Endothelial cell of umbilical vein (primary cell): ENCODE measurements around the gene POLR1H. TPM values are rescaled to one million over a fixed set of nuclear protein-coding genes. Genes with fewer than 3 reads are reported as not detected.
"Not testable (repeated sequence)": the region's sequence is repeated elsewhere in the genome, so short reads cannot be mapped to it uniquely, and the experiment has no call there.

Source experiments
- BruUV-seq: library from RNA; stranded (reverse); fragments of 400-500 nt; replicated peaks from 2 replicates; lab custom pipeline; 2021; lab: Mats Ljungman, UMichigan
- CTCF ChIA-PET: fragments of 300-600, 350-600 bp; sonication (Branson Sonifier 250); formaldehyde crosslinking; loops from one replicate; lab custom pipeline; 2021; ENCODE audit warnings: antibody characterized with exemption, inconsistent platforms; lab: Charles Lee
- POLR2A ChIA-PET: fragments of 300-600, 350-600 bp; sonication (Branson Sonifier 250); formaldehyde crosslinking; loops from one replicate; lab custom pipeline; 2021; ENCODE audit warnings: antibody characterized with exemption, inconsistent platforms; lab: Charles Lee
- DNase-seq: peaks from one replicate; pipeline ENCODE4 v3.0.0-alpha.2; 2011; ENCODE audit warnings: low read depth, low spot score
- FAIRE-seq: peaks from 2 replicates; lab custom pipeline; 2011; peaks lifted over from hg19 to GRCh38; lab: Jason Lieb, UNC
- H2AFZ ChIP-seq: 2 replicates; pipeline ENCODE4 v1.6.0; 2012; ENCODE audit warnings: low read depth, low read length, control low read depth, inconsistent platforms
- H3K27ac ChIP-seq: 2 replicates; pipeline ENCODE4 v1.5.1; 2011; ENCODE audit warnings: low read depth, mild to moderate bottlenecking, control low read depth, low read length, moderate library complexity; ENCODE audit not compliant: insufficient read depth
- H3K27me3 ChIP-seq, 2 experiments: 2 replicates each; pipeline versions ENCODE4 v1.6.0 to v1.6.1; 2011; ENCODE audit warnings: low read length in 2 of 2, mixed read lengths in 1 of 2; ENCODE audit not compliant: control insufficient read depth in 2 of 2, insufficient read depth in 2 of 2
- H3K36me3 ChIP-seq, 2 experiments: 2 replicates in 1 of 2; 3 replicates in 1 of 2; pipeline ENCODE4 v1.5.1; 2011; ENCODE audit warnings: low read length in 2 of 2, mild to moderate bottlenecking in 1 of 2, moderate library complexity in 1 of 2; ENCODE audit not compliant: control insufficient read depth in 2 of 2, insufficient read depth in 2 of 2; ENCODE audit errors: extremely low read depth in 1 of 2
- H3K4me1 ChIP-seq: 3 replicates; pipeline ENCODE4 v1.5.1; 2011; ENCODE audit warnings: mild to moderate bottlenecking, low read length; ENCODE audit not compliant: control insufficient read depth, insufficient read depth; ENCODE audit errors: extremely low read depth
- H3K4me2 ChIP-seq: 2 replicates; pipeline ENCODE4 v1.6.1; 2011; ENCODE audit warnings: low read length, control low read depth, mixed read lengths; ENCODE audit not compliant: insufficient read depth
- H3K4me3 ChIP-seq, 3 experiments: fragments of 200-600 bp in 1 of 3; sonication (generic), shearing (Covaris generic) in 1 of 3; replicated peaks in 1 of 3; 2 replicates each; pipeline ENCODE4 v1.5.1; 2011 to 2016; ENCODE audit warnings: control low read depth in 3 of 3, low read length in 3 of 3, mild to moderate bottlenecking in 2 of 3, inconsistent platforms in 1 of 3, low read depth in 1 of 3, moderate library complexity in 1 of 3; ENCODE audit not compliant: insufficient read depth in 1 of 3
- H3K79me2 ChIP-seq: 2 replicates; pipeline ENCODE4 v1.6.0; 2012; ENCODE audit warnings: low read length, inconsistent platforms; ENCODE audit not compliant: control insufficient read depth, insufficient read depth
- H3K9ac ChIP-seq: replicated peaks from 2 replicates; pipeline ENCODE3; 2011; ENCODE audit warnings: low read length, control low read depth; ENCODE audit not compliant: insufficient read depth; ENCODE audit errors: extremely low read depth
- H3K9me1 ChIP-seq: replicated peaks from 3 replicates; pipeline ENCODE4 v1.6.0; 2011; ENCODE audit warnings: mild to moderate bottlenecking, low read length; ENCODE audit not compliant: control insufficient read depth, insufficient read depth; ENCODE audit errors: extremely low read depth
- H3K9me3 ChIP-seq: replicated peaks from 2 replicates; pipeline ENCODE4 v1.5.1; 2012; ENCODE audit warnings: low read length, inconsistent platforms; ENCODE audit not compliant: control insufficient read depth, insufficient read depth
- H4K20me1 ChIP-seq: replicated peaks from 2 replicates; pipeline ENCODE3; 2011; ENCODE audit warnings: mild to moderate bottlenecking, low read length; ENCODE audit not compliant: control insufficient read depth, insufficient read depth; ENCODE audit errors: extremely low read depth
- CTCF ChIP-seq, 2 donors: IDR thresholded peaks; 1 replicate in 1 of 2; 2 replicates in 1 of 2; pipeline ENCODE4 v1.5.1; 2011; ENCODE audit warnings: low read length in 2 of 2, mild to moderate bottlenecking in 2 of 2, moderate library complexity in 2 of 2, control low read depth in 1 of 2, inconsistent platforms in 1 of 2, low read depth in 1 of 2; ENCODE audit not compliant: insufficient read depth in 1 of 2; ENCODE audit errors: extremely low read depth in 1 of 2
- EZH2 ChIP-seq: IDR thresholded peaks from 2 replicates; pipeline ENCODE4 v1.6.1; 2012; ENCODE audit warnings: borderline replicate concordance, low read depth, mild to moderate bottlenecking, moderate library complexity, low read length, inconsistent platforms; ENCODE audit not compliant: severe bottlenecking
- FOS ChIP-seq: IDR thresholded peaks from 2 replicates; pipeline ENCODE4 v1.6.1; 2011; ENCODE audit warnings: mild to moderate bottlenecking, low read length, moderate library complexity, borderline replicate concordance; ENCODE audit not compliant: insufficient read depth
- GATA2 ChIP-seq: IDR thresholded peaks from 2 replicates; pipeline ENCODE4 v1.7.0; 2011; ENCODE audit warnings: low read depth, mild to moderate bottlenecking, moderate library complexity, mixed read lengths, low read length; ENCODE audit not compliant: insufficient read length, insufficient read depth
- JUN ChIP-seq: IDR thresholded peaks from 2 replicates; pipeline ENCODE4 v1.6.1; 2011; ENCODE audit warnings: borderline replicate concordance, low read depth; ENCODE audit not compliant: insufficient read length, insufficient read depth
- MAX ChIP-seq: IDR thresholded peaks from 2 replicates; pipeline ENCODE4 v1.6.1; 2011; ENCODE audit not compliant: insufficient read depth, insufficient read length
- MYC ChIP-seq: IDR thresholded peaks from one replicate; pipeline ENCODE4 v1.6.1; 2011; ENCODE audit warnings: mild to moderate bottlenecking, low read depth, low read length
- POLR2A ChIP-seq: IDR thresholded peaks from 2 replicates; pipeline ENCODE4 v1.6.1; 2012; ENCODE audit warnings: low read depth, mild to moderate bottlenecking, control low read depth, low read length
- POLR2AphosphoS5 ChIP-seq: IDR thresholded peaks from 2 replicates; pipeline ENCODE4 v1.6.1; 2012; ENCODE audit warnings: low read depth, mild to moderate bottlenecking, control low read depth, low read length, moderate library complexity; ENCODE audit not compliant: insufficient read depth
- dilution Hi-C: fragments of 300-500 bp; cut with MboI; formaldehyde crosslinking; loops from one replicate; pipeline ENCODE4 v1.15.0; 2019; ENCODE audit warnings: low sequenced_read_pairs; ENCODE audit not compliant: extremely low pct_ligation_motif_present
- intact Hi-C: fragments of 100-400 bp; cut with micrococcal nuclease; formaldehyde crosslinking; loops from one replicate; pipeline ENCODE4 v1.10.0; 2022
- polyA plus RNA-seq, 4 experiments: library from polyadenylated mRNA; depleted of rRNA in 3 of 4; stranded (reverse) in 3 of 4; unstranded in 1 of 4; fragments of >200 nt; gene quantifications; 2 replicates each; pipeline versions ENCODE4 v1.2.1 to v1.2.3, GENCODE V29; 2011 to 2012; ENCODE audit warnings: missing spikeins in 1 of 4
- total RNA-seq: library from RNA; stranded (reverse); gene quantifications from 2 replicates; pipeline ENCODE4 v1.2.3, GENCODE V29; 2021

POLR1H gene
- total and polyA plus RNA-seq, 2 donors (not counting 3 experiments of a cell fraction or from before 2014, with no cell fraction given) = 32.5 to 65.3 TPM

GRCh38 chr6:30031381-30031780 lies 29.7 kb upstream of the POLR1H start:
- no peak overlapping the region for H3K4me3 ChIP-seq
- CTCF ChIA-PET = interaction anchor here (1.3 kb wide), 1 partner anchor 8 kb away, joined by 3 read pairs; no protein-coding TSS in a partner anchor
- no TSS peak for BruUV-seq
- no peaks in the 10 kb centered on the region for H3K4me1 ChIP-seq
- no peaks in the 10 kb centered on the region for H3K9me1 ChIP-seq
- H3K27me3 ChIP-seq = no peaks in the 10 kb centered on the region
- H3K9ac ChIP-seq = no peak overlapping the region
- no peaks in the 10 kb centered on the region for H3K9me3 ChIP-seq
- no peak overlapping the region for H3K27ac ChIP-seq
- no peaks in the 10 kb centered on the region for H4K20me1 ChIP-seq
- no peaks in the 10 kb centered on the region for H3K36me3 ChIP-seq
- no peaks in the 10 kb centered on the region for H3K79me2 ChIP-seq
- intact Hi-C loops = no loop called here
- DNase-seq = no peak
- POLR2A ChIA-PET = no interaction called here
- H2AFZ ChIP-seq = no peak overlapping the region
- H3K4me2 ChIP-seq = no peak overlapping the region
- TF ChIP-seq FOS (no peak), GATA2 (no peak), JUN (no peak), POLR2AphosphoS5 (no peak), EZH2 (no peak), POLR2A (no peak), MYC (no peak), MAX (no peak), CTCF (IDR thresholded peaks at IDR 0.05; ENCODE audit: extremely low read depth in 1 of 2, insufficient read depth in 1 of 2, low read depth in 1 of 2, low read length in 2 of 2) (no peak)
- dilution Hi-C loops = no loop called here
- no peak for FAIRE-seq

- POLR2A ChIA-PET, H3K27ac ChIP-seq, H3K4me3 ChIP-seq, H3K79me2 ChIP-seq, dilution Hi-C loops, H3K36me3 ChIP-seq, DNase-seq, intact Hi-C loops, H3K4me1 ChIP-seq, H2AFZ ChIP-seq, CTCF ChIA-PET, FAIRE-seq, H3K9me3 ChIP-seq, H3K9me1 ChIP-seq, BruUV-seq, H3K27me3 ChIP-seq, H4K20me1 ChIP-seq, H3K4me2 ChIP-seq, H3K9ac ChIP-seq: not testable (repeated sequence)
Observed at GRCh38 chr6:30033440-30033839, 27.6 kb upstream of the POLR1H start.
